Gastrocnemius medialis (tissue), 4 donors: ENCODE data around the gene LTBP1.

Source experiments
- POLR2A ChIP-seq, 2 donors: fragments of 450-650 bp; IDR thresholded peaks; one replicate each; pipeline ENCODE4 v1.6.1; 2017; ENCODE audit warnings: antibody characterized with exemption in 2 of 2, mild to moderate bottlenecking in 2 of 2, moderate library complexity in 2 of 2
- TF ChIP-seq, protein P1 (sequence below), 5 experiments: fragments of 450-650 bp in 3 of 5; fragments of 200-600 bp in 2 of 5; sonication (generic) in 2 of 5; IDR thresholded peaks in 4 of 5; conservative IDR thresholded peaks in 1 of 5; 1 replicate in 4 of 5; 2 replicates in 1 of 5; pipeline ENCODE4 v1.5.1; 2016 to 2019; ENCODE audit warnings: antibody characterized with exemption in 5 of 5, mild to moderate bottlenecking in 3 of 5, moderate library complexity in 3 of 5

DNA sequence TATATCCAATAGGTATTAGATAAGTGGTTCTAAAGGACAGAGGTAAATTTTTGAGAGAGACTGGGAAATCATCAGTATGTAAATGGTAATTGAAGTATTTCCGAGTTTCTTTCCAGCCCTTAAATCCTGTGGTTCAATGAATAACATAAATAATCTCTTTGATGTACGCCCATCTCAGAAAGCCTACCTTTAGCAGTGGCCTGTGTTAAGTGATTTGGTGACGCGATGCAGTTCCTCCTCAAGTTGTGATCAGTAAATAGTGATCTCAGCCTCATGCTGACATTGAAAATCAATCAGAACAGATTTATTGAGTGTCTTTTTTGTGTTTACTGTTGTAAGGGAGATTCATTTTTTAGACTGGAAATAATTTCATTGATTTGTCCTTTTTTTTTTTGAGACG lies 392.5 kb downstream of the LTBP1 start:
- TF ChIP-seq, protein P1, sequence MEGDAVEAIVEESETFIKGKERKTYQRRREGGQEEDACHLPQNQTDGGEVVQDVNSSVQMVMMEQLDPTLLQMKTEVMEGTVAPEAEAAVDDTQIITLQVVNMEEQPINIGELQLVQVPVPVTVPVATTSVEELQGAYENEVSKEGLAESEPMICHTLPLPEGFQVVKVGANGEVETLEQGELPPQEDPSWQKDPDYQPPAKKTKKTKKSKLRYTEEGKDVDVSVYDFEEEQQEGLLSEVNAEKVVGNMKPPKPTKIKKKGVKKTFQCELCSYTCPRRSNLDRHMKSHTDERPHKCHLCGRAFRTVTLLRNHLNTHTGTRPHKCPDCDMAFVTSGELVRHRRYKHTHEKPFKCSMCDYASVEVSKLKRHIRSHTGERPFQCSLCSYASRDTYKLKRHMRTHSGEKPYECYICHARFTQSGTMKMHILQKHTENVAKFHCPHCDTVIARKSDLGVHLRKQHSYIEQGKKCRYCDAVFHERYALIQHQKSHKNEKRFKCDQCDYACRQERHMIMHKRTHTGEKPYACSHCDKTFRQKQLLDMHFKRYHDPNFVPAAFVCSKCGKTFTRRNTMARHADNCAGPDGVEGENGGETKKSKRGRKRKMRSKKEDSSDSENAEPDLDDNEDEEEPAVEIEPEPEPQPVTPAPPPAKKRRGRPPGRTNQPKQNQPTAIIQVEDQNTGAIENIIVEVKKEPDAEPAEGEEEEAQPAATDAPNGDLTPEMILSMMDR (IDR thresholded peaks at IDR 0.05 in 4 of 5, conservative IDR thresholded peaks at IDR 0.05 in 1 of 5) = no peak
- TF ChIP-seq POLR2A (IDR thresholded peaks at IDR 0.05) = no peak
